Ovary (tissue), 9 donors: ENCODE data around the gene CTCFL. TPM values are rescaled to one million over a fixed set of nuclear protein-coding genes. Genes with fewer than 3 reads are reported as not detected.

Experiments
- DNase-seq, 5 donors: peaks; one replicate each; pipeline ENCODE4 v3.0.0-alpha.2; 2019 to 2020
- H3K27ac ChIP-seq, 2 donors: fragments of 200-600 bp; one replicate each; pipeline versions ENCODE4 v1.5.1 to v1.8.0; 2019 to 2022
- H3K27me3 ChIP-seq: fragments of 200-600 bp; one replicate; pipeline ENCODE4 v1.8.0; 2022
- H3K36me3 ChIP-seq: fragments of 200-600 bp; sonication (generic); one replicate; pipeline ENCODE4 v1.5.1; 2019
- H3K4me1 ChIP-seq: one replicate; pipeline ENCODE4 v1.8.1; 2013; ENCODE audit warnings: mild to moderate bottlenecking, moderate library complexity; ENCODE audit not compliant: insufficient read depth
- H3K4me3 ChIP-seq: fragments of 200-600 bp; sonication (generic); one replicate; pipeline ENCODE4 v1.5.1; 2017
- H3K9me3 ChIP-seq, 2 donors: fragments of 200-600 bp in 1 of 2; sonication (generic) in 1 of 2; one replicate each; pipeline versions ENCODE4 v1.5.1 to v1.8.1; 2013 to 2019; ENCODE audit warnings: mild to moderate bottlenecking in 1 of 2, moderate library complexity in 1 of 2
- EP300 ChIP-seq: sonication (generic); formaldehyde crosslinking; IDR thresholded peaks from one replicate; pipeline ENCODE4 v1.6.1; 2017; ENCODE audit warnings: antibody characterized with exemption
- POLR2A ChIP-seq: fragments of 450-650 bp; IDR thresholded peaks from one replicate; pipeline ENCODE4 v1.6.1; 2017; ENCODE audit warnings: antibody characterized with exemption, mild to moderate bottlenecking, moderate library complexity
- WGBS, 3 donors: extraction: QIAGEN DNeasy Blood & Tissue Kit in 1 of 3; methylation state at CpG; one replicate each; pipeline versions ENCODE4 v1.1.5 to v1.1.7; 2013 to 2017; 5-methylcytosine and 5-hydroxymethylcytosine counted together
- intact Hi-C, 4 donors: fragments of 100-400 bp; cut with DNase I; formaldehyde crosslinking; loops; one replicate each; pipeline versions ENCODE4 v1.11.0 to v1.15.1; 2022 to 2023
- polyA plus RNA-seq, 2 donors: library from polyadenylated mRNA; stranded (reverse); fragments of 200-250 nt in 1 of 2; fragments of 350-450 nt in 1 of 2; fragmentation: Illumina TruSeq in 1 of 2; extraction: RNeasy Lipid Tissue Mini Kit (QIAGEN cat#74804) in 1 of 2; gene quantifications; one replicate each; pipeline ENCODE4 v1.2.3, GENCODE V29; 2013 to 2014
- total RNA-seq, 7 donors: library from RNA; depleted of rRNA in 2 of 7; stranded (reverse); fragments of >200 nt in 2 of 7; fragmentation: NEBNext Ultra II Directional in 3 of 7; extraction: Animal tissue kit (Norgen Biotek cat#: 25700) in 3 of 7; gene quantifications; one replicate each; pipeline versions ENCODE4 v1.1.0 to v1.2.4, GENCODE V29; 2016 to 2023
- TF ChIP-seq, protein P1 (sequence below), 3 donors: fragments of 450-650 bp in 2 of 3; fragments of 200-600 bp in 1 of 3; IDR thresholded peaks; one replicate each; pipeline versions ENCODE4 v1.5.1 to v1.8.0; 2016 to 2022; ENCODE audit warnings: antibody characterized with exemption in 3 of 3, mild to moderate bottlenecking in 1 of 3
- donor health status: DM: no; HTN: no; CAD: no; lungs with moderate emphysema.
- donor health status: DM: no; HTN: no; CAD: no.
- donor health status: Bipolar disorder and iron deficiency.
- donor health status: DM: yes; HTN: yes; CAD: no.
- donor health status: DM: no; HTN: no; CAD: no.
- donor health status: DM: yes; HTN: yes; CAD: no.

CTCFL gene
- total and polyA plus RNA-seq, 9 donors: 0.01 to 0.92 (median 0.17) TPM; not detected in 5

DNA sequence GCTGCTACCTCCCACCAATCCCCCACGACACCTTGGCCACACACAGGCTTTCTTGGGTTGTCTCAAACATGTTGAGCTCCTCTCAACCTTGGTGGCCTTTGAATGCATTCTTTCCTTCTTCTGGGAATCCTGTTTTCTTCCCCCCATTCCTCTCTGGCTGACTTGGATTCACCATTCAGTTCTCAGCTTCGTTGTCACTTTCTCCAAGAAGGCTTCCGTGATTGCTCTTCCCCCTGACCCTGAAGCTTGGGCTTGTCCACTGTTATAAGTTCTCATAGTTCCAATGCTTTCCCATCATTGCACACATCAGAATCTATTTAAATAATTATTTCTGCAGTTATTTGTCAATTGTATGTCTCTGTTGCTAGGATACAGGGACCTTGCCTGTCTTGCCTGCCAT is 69.6 kb downstream of the CTCFL start:
- no peak overlapping the region for H3K4me3 ChIP-seq
- intact Hi-C loops: no loop called here
- H3K27me3 ChIP-seq: no peaks in the 10 kb centered on the region
- H3K9me3 ChIP-seq: no peaks in the 10 kb centered on the region
- peaks cover 3% of the 10 kb centered on the region for H3K4me1 ChIP-seq
- TF ChIP-seq EP300: no peak
- no peak for TF ChIP-seq POLR2A
- TF ChIP-seq, protein P1, sequence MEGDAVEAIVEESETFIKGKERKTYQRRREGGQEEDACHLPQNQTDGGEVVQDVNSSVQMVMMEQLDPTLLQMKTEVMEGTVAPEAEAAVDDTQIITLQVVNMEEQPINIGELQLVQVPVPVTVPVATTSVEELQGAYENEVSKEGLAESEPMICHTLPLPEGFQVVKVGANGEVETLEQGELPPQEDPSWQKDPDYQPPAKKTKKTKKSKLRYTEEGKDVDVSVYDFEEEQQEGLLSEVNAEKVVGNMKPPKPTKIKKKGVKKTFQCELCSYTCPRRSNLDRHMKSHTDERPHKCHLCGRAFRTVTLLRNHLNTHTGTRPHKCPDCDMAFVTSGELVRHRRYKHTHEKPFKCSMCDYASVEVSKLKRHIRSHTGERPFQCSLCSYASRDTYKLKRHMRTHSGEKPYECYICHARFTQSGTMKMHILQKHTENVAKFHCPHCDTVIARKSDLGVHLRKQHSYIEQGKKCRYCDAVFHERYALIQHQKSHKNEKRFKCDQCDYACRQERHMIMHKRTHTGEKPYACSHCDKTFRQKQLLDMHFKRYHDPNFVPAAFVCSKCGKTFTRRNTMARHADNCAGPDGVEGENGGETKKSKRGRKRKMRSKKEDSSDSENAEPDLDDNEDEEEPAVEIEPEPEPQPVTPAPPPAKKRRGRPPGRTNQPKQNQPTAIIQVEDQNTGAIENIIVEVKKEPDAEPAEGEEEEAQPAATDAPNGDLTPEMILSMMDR (IDR thresholded peaks at IDR 0.05): no peak
- no peak for DNase-seq
- 75 to 78% (median 78%) methylated on average over 3 of the region's 3 CpGs for WGBS, 3 donors
- H3K27ac ChIP-seq: no peak overlapping the region
- no peaks in the 10 kb centered on the region for H3K36me3 ChIP-seq

DNA sequence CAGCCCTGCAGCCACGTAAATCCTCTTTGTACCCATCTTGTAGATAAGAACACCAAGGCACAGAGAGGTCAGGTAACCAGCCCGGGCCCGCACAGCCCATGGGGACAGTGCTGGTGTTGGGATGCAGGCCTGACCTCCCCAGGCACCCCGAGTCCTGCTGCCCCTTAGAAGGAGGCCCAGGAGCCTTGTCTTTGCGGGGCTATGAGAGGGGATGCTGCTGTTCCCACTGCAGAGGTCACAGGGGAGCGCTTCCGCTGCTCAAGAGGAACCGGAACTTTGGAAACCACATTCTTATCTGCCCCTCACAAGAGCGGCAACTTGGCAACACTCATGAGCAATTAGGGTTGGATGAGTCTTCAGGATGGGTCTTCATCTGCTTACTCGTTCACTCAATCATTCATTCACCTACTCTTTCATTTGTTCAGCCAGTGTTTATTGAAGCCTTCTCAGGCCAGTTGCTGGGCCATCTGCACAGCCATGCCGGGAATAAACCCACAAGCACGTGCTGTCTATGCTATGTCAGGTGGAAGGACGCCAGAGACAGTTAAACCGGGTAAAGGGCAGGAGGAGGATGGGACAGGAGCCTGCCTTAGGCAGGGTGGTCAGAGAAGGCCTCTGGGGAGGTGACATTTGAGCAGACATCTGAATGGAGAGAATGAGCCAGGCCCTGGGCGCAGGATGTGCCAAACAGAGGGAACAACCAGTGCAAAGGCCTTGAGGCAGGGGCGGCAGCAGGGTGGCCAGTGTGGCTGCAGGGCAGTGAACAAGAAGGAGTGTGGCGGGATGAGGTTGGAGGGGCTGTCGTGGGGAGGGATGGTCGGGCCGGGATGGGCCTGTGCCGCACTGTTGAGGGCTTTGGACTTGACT is 72.9 kb downstream of the CTCFL start:
- intact Hi-C loops: no loop called here
- DNase-seq: no peak
- H3K36me3 ChIP-seq: no peaks in the 10 kb centered on the region
- 77 to 80% (median 79%) methylated on average over 21 of the region's 21 CpGs for WGBS, 3 donors
- TF ChIP-seq EP300 (no peak), POLR2A (no peak)
- TF ChIP-seq, protein P1 (IDR thresholded peaks at IDR 0.05): no peak
- no peaks in the 10 kb centered on the region for H3K27me3 ChIP-seq
- H3K9me3 ChIP-seq: no peaks in the 10 kb centered on the region
- peaks cover 3% of the 10 kb centered on the region for H3K4me1 ChIP-seq
- H3K27ac ChIP-seq: no peak overlapping the region
- H3K4me3 ChIP-seq: no peak overlapping the region

DNA sequence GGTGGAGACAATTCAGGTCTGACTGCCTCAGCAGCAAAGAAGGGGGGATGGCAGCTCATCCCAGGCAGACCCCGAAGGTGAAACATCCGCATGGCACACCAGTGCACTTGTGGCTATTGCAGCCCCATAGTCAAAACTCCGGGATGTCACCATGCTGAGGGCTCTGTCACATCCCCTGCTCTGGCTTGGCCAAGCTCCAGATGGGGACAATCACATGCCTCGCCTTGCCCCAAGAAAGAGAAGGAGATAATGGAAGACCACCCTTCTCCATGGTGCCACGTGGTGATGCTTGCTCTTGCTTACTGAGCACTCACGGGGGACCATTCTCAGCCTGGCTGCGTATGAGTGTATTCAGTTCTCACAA is 73.5 kb downstream of the CTCFL start:
- intact Hi-C loops: no loop called here

DNA sequence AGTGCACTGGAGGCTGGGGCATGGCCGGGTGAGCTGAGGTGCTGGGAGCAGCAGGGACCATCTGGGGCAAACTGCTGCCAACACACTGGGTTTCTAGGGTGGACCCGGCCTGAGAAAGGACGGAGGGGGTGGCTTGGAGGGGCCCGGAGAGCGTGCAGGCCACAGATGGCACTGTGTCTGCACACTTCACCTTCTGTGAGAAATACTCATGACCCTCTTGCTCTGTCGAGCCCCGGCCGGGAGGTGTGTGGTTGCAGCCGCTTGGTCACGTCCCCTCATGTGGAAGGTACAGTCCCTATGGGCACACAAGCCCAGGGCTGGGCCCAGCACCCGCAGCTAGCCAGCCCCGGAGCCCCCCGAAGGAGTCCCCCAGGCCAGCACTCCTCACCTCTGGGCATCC is 74.0 kb downstream of the CTCFL start:
- Histone ChIP-seq H3K4me3 (no peak overlapping the region), H3K4me1 (peaks cover 3% of the 10 kb centered on the region), H3K27ac (no peak overlapping the region), H3K27me3 (no peaks in the 10 kb centered on the region), H3K9me3 (no peaks in the 10 kb centered on the region), H3K36me3 (no peaks in the 10 kb centered on the region)
- TF ChIP-seq EP300: no peak
- TF ChIP-seq POLR2A: no peak
- TF ChIP-seq, protein P1 (IDR thresholded peaks at IDR 0.05): no peak
- WGBS, 3 donors: 63 to 72% (median 64%) methylated on average over 13 of the region's 13 CpGs
- DNase-seq: no peak
- intact Hi-C loops: no loop called here

More for the DNA sequence above, 73.5 kb downstream of the CTCFL start:
- Histone ChIP-seq H3K27me3 (no peaks in the 10 kb centered on the region), H3K36me3 (no peaks in the 10 kb centered on the region), H3K27ac (no peak overlapping the region), H3K4me1 (peaks cover 3% of the 10 kb centered on the region), H3K9me3 (no peaks in the 10 kb centered on the region), H3K4me3 (no peak overlapping the region)
- TF ChIP-seq EP300 (no peak), POLR2A (no peak)
- TF ChIP-seq, protein P1 (IDR thresholded peaks at IDR 0.05): no peak
- no peak for DNase-seq
- WGBS, 3 donors: 92 to 97% (median 94%) methylated on average over 7 of the region's 7 CpGs
